VCaP (cell line): Measurements from ENCODE around the gene BICRA.

Experiments used
- H3K27ac ChIP-seq: fragments of 450-650 bp; 2 replicates; pipeline ENCODE4 v1.5.1; 2017
- CTCF ChIP-seq: fragments of 450-650 bp; conservative IDR thresholded peaks from 2 replicates; pipeline ENCODE4 v1.5.1; 2017; ENCODE audit warnings: mild to moderate bottlenecking, moderate library complexity

Gene BICRA

GRCh38 chr19:47614559-47614958 lies 5.6 kb downstream of the BICRA start:
- TF ChIP-seq CTCF = no peak

GRCh38 chr19:47615230-47615629 lies 6.3 kb downstream of the BICRA start:
- no peak for TF ChIP-seq CTCF
- no peak overlapping the region for H3K27ac ChIP-seq

More at GRCh38 chr19:47614559-47614958, 5.6 kb downstream of the BICRA start:
- H3K27ac ChIP-seq = no peak overlapping the region

- H3K27ac ChIP-seq = no peak overlapping the region
- no peak for TF ChIP-seq CTCF
Measured at GRCh38 chr19:47615714-47616113, 6.8 kb downstream of the BICRA start.

GRCh38 chr19:47618771-47619170 lies 9.8 kb downstream of the BICRA start:
- peak overlapping the region; percentile 50 for H3K27ac ChIP-seq
- TF ChIP-seq CTCF = no peak

GRCh38 chr19:47619763-47620162 lies 10.8 kb downstream of the BICRA start:
- TF ChIP-seq CTCF = no peak

GRCh38 chr19:47623151-47623920 lies 14.4 kb downstream of the BICRA start:
- H3K27ac ChIP-seq = peak overlapping the region; percentile 19
- no peak for TF ChIP-seq CTCF

More at GRCh38 chr19:47619763-47620162, 10.8 kb downstream of the BICRA start:
- H3K27ac ChIP-seq = no peak overlapping the region

GRCh38 chr19:47623921-47624391 lies 15.0 kb downstream of the BICRA start:
- no peak for TF ChIP-seq CTCF
- H3K27ac ChIP-seq = peak overlapping the region; percentile 19
